WTC11 (cell line): Measurements from ENCODE around the gene CAMTA1. TPM values are rescaled to one million over a fixed set of nuclear protein-coding genes. Genes with fewer than 3 reads are reported as not detected.

Experiments used
- ATAC-seq: fragments of 200-7000 bp; cut with Tn5 transposase; 2 replicates; pipeline ENCODE4 v1.10.0; 2021; ENCODE audit warnings: mild to moderate bottlenecking, moderate library complexity
- CTCF ChIA-PET: fragments of 300-600 bp; sonication (Branson Sonifier 250); formaldehyde crosslinking; loops from one replicate; lab custom pipeline; 2021; ENCODE audit warnings: antibody characterized with exemption; lab: Charles Lee
- POLR2A ChIA-PET: fragments of 350-600 bp; sonication (Branson Sonifier 250); formaldehyde crosslinking; loops from one replicate; lab custom pipeline; 2021; ENCODE audit warnings: antibody characterized with exemption; lab: Charles Lee
- DNase-seq: peaks from one replicate; pipeline ENCODE4 v3.0.0; 2021; ENCODE audit warnings: low spot score
- H3K27ac Mint-ChIP-seq: 2 replicates; pipeline ENCODE4 v1.8.0; 2021; ENCODE audit warnings: mixed read lengths
- H3K27me3 Mint-ChIP-seq: 2 replicates; pipeline ENCODE4 v1.8.0; 2021; ENCODE audit warnings: low read depth, mild to moderate bottlenecking, moderate library complexity, mixed read lengths
- H3K36me3 Mint-ChIP-seq: 2 replicates; pipeline ENCODE4 v1.8.0; 2021; ENCODE audit warnings: mixed read lengths
- H3K4me1 Mint-ChIP-seq: 2 replicates; pipeline ENCODE4 v1.8.0; 2022; ENCODE audit warnings: mixed read lengths
- H3K4me3 Mint-ChIP-seq: 2 replicates; pipeline ENCODE4 v1.8.0; 2021; ENCODE audit warnings: mild to moderate bottlenecking, moderate library complexity, mixed read lengths
- H3K9me3 Mint-ChIP-seq: 2 replicates; pipeline ENCODE4 v1.8.0; 2021; ENCODE audit warnings: mixed read lengths
- ATF1 ChIP-seq: sonication (generic); formaldehyde crosslinking; IDR thresholded peaks from 2 replicates; pipeline ENCODE4 v1.8.1; 2023; ENCODE audit warnings: mild to moderate bottlenecking, moderate library complexity, missing genetic modification reagents
- CREB1 ChIP-seq: sonication (generic); formaldehyde crosslinking; IDR thresholded peaks from 2 replicates; pipeline ENCODE4 v1.8.0; 2023; ENCODE audit warnings: mild to moderate bottlenecking, missing genetic modification reagents
- ELF4 ChIP-seq: sonication (generic); formaldehyde crosslinking; IDR thresholded peaks from 2 replicates; pipeline ENCODE4 v1.8.1; 2022; ENCODE audit warnings: low read depth, mild to moderate bottlenecking, moderate library complexity, missing genetic modification reagents
- HMGA2 ChIP-seq: fragments of 250-450 bp; sonication (Bioruptor Pico); IDR thresholded peaks from 2 replicates; pipeline ENCODE4 v1.4.0; 2021; ENCODE audit warnings: mild to moderate bottlenecking, moderate library complexity
- JAZF1 ChIP-seq: fragments of 250-450 bp; sonication (Bioruptor Pico); IDR thresholded peaks from 2 replicates; pipeline ENCODE4 v1.9.0; 2021; ENCODE audit warnings: moderate library complexity, mild to moderate bottlenecking, inconsistent platforms
- NR3C1 ChIP-seq: sonication (generic); formaldehyde crosslinking; conservative IDR thresholded peaks from 2 replicates; pipeline ENCODE4 v1.8.1; 2023; ENCODE audit warnings: low read depth, mild to moderate bottlenecking, missing genetic modification reagents
- OVOL2 ChIP-seq: fragments of 250-450 bp; sonication (Bioruptor Pico); IDR thresholded peaks from 2 replicates; pipeline ENCODE4 v1.9.0; 2021; ENCODE audit warnings: mild to moderate bottlenecking, borderline replicate concordance
- SOX15 ChIP-seq: fragments of 250-450 bp; sonication (Bioruptor Pico); IDR thresholded peaks from 2 replicates; pipeline ENCODE4 v1.9.0; 2021; ENCODE audit warnings: mild to moderate bottlenecking
- TCF7 ChIP-seq: sonication (generic); formaldehyde crosslinking; IDR thresholded peaks from 2 replicates; pipeline ENCODE4 v1.8.0; 2022; ENCODE audit warnings: mild to moderate bottlenecking, low read depth, missing genetic modification reagents, moderate library complexity
- ZNF138 ChIP-seq: sonication (generic); formaldehyde crosslinking; conservative IDR thresholded peaks from 2 replicates; pipeline ENCODE4 v1.8.1; 2022; ENCODE audit warnings: mild to moderate bottlenecking, moderate library complexity, missing genetic modification reagents
- ZNF396 ChIP-seq: fragments of 250-450 bp; sonication (Bioruptor Pico); IDR thresholded peaks from 2 replicates; pipeline ENCODE4 v1.8.0; 2021; ENCODE audit warnings: mild to moderate bottlenecking, moderate library complexity, borderline replicate concordance
- total RNA-seq: library from RNA; stranded (reverse); gene quantifications from 3 replicates; pipeline ENCODE4 v1.2.3, GENCODE V29; 2021
- TF ChIP-seq, protein P1 (sequence below): sonication (generic); formaldehyde crosslinking; IDR thresholded peaks from 2 replicates; pipeline ENCODE4 v1.8.1; 2022; ENCODE audit warnings: missing genetic modification reagents, borderline replicate concordance
- TF ChIP-seq, protein P2 (sequence below): sonication (generic); formaldehyde crosslinking; IDR thresholded peaks from 2 replicates; pipeline ENCODE4 v1.8.0; 2022; ENCODE audit warnings: mild to moderate bottlenecking, missing genetic modification reagents
- TF ChIP-seq, protein P3 (sequence below): sonication (generic); formaldehyde crosslinking; IDR thresholded peaks from 2 replicates; pipeline ENCODE4 v1.8.1; 2022; ENCODE audit warnings: mild to moderate bottlenecking, missing genetic modification reagents, moderate library complexity, borderline replicate concordance
- TF ChIP-seq, protein P4 (sequence below): fragments of 250-450 bp; sonication (Bioruptor Pico); conservative IDR thresholded peaks from 2 replicates; pipeline ENCODE4 v1.9.0; 2021; ENCODE audit warnings: mild to moderate bottlenecking
- TF ChIP-seq, protein P5 (sequence below): sonication (generic); formaldehyde crosslinking; IDR thresholded peaks from 2 replicates; pipeline ENCODE4 v1.8.1; 2023; ENCODE audit warnings: mild to moderate bottlenecking, missing genetic modification reagents

Gene CAMTA1
- total RNA-seq, 1 experiment from 2014 or later: 86.4 TPM

DNA sequence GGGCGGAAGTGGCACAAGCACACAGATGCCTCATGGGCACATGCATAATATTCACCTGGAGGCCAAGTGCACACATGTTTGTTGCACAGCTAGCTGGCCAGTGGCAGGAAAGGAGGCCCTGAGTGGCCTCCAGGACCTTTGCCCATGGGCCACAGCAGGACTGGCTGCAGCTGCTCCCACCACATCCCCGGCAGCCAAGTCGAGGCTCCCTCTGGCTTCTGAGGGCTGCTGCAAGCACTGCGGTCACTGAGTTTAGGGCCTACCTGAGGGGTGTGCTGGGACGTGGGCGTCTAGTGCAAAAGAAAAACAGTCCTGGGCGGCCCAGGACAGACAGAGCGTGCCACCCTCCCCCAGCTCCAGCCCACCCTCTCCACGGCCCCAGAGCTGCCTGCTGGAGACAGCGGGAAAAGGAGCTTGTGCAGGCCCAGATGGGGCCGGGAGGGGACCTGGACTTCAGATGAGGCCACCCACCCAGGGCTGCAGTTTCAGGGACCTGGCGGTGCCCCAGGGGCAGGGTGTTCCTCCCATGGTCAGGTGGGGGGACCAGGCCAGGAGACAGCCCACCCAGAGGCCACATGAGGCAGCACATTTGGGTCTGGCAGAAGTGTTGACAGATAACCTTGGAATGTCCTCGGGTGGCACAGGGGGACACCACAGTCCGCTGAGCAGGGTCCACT, 720.0 kb downstream of the CAMTA1 start (continued):
- TF ChIP-seq, protein P1, sequence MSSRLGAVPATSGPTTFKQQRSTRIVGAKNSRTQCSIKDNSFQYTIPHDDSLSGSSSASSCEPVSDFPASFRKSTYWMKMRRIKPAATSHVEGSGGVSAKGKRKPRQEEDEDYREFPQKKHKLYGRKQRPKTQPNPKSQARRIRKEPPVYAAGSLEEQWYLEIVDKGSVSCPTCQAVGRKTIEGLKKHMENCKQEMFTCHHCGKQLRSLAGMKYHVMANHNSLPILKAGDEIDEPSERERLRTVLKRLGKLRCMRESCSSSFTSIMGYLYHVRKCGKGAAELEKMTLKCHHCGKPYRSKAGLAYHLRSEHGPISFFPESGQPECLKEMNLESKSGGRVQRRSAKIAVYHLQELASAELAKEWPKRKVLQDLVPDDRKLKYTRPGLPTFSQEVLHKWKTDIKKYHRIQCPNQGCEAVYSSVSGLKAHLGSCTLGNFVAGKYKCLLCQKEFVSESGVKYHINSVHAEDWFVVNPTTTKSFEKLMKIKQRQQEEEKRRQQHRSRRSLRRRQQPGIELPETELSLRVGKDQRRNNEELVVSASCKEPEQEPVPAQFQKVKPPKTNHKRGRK (CRISPR knock-in tag): no peak
- TF ChIP-seq, protein P2, sequence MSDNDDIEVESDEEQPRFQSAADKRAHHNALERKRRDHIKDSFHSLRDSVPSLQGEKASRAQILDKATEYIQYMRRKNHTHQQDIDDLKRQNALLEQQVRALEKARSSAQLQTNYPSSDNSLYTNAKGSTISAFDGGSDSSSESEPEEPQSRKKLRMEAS (CRISPR knock-in tag): no peak
- no peak for TF ChIP-seq SOX15 (CRISPR knock-in tag)
- no peak for TF ChIP-seq ATF1 (CRISPR knock-in tag)
- no peak for TF ChIP-seq ELF4 (CRISPR knock-in tag)
- TF ChIP-seq ZNF138 (CRISPR knock-in tag): no peak
- TF ChIP-seq ZNF396 (CRISPR knock-in tag): no peak
- no peak for TF ChIP-seq NR3C1 (CRISPR knock-in tag)
- TF ChIP-seq CREB1 (CRISPR knock-in tag): no peak
- TF ChIP-seq JAZF1 (CRISPR knock-in tag): no peak
- no peak for TF ChIP-seq OVOL2
- no peak for TF ChIP-seq HMGA2 (CRISPR knock-in tag)

DNA sequence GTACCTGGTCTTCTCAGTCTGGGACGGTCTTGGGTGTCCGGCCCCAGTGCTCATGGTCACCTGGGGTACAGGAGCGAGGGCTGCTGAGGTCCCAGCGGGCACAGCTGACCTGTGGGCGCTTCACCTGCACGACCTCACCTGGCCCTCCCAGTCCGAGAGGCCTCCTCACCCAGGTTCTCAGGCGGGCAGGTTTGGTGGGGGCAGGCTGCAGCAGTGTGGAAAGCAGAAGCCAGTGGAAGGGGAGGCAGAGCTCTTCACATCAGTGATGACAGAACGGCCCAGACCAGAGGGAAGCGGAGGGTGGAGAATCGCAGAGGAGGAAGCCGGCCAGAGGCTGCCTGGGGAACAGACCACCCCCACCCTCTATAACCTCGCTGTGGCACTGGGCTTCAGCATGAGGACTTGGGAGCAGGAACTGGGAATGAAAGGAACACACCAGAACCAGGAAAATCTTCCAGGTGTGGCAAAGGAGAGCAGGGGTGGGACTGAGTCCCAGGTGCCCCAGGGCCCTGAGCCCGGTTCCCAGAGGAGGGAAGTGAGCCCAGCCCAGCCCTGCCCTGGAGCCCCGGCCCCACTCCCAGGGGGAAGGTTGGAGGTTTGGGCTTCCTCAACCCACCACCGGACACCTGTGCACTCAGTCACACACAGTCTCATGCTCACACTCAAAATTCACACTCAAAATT, 720.7 kb downstream of the CAMTA1 start:
- Mint-ChIP-seq H3K4me1 (peaks cover 4% of the 10 kb centered on the region; the same call in 1 of the 2 replicates), H3K9me3 (no peaks in the 10 kb centered on the region), H3K4me3 (no peak overlapping the region), H3K27ac (no peak overlapping the region), H3K36me3 (no peaks in the 10 kb centered on the region), H3K27me3 (no peaks in the 10 kb centered on the region)
- TF ChIP-seq TCF7 (CRISPR knock-in tag): no peak
- TF ChIP-seq, protein P3, sequence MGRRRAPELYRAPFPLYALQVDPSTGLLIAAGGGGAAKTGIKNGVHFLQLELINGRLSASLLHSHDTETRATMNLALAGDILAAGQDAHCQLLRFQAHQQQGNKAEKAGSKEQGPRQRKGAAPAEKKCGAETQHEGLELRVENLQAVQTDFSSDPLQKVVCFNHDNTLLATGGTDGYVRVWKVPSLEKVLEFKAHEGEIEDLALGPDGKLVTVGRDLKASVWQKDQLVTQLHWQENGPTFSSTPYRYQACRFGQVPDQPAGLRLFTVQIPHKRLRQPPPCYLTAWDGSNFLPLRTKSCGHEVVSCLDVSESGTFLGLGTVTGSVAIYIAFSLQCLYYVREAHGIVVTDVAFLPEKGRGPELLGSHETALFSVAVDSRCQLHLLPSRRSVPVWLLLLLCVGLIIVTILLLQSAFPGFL: no peak
- TF ChIP-seq, protein P4, sequence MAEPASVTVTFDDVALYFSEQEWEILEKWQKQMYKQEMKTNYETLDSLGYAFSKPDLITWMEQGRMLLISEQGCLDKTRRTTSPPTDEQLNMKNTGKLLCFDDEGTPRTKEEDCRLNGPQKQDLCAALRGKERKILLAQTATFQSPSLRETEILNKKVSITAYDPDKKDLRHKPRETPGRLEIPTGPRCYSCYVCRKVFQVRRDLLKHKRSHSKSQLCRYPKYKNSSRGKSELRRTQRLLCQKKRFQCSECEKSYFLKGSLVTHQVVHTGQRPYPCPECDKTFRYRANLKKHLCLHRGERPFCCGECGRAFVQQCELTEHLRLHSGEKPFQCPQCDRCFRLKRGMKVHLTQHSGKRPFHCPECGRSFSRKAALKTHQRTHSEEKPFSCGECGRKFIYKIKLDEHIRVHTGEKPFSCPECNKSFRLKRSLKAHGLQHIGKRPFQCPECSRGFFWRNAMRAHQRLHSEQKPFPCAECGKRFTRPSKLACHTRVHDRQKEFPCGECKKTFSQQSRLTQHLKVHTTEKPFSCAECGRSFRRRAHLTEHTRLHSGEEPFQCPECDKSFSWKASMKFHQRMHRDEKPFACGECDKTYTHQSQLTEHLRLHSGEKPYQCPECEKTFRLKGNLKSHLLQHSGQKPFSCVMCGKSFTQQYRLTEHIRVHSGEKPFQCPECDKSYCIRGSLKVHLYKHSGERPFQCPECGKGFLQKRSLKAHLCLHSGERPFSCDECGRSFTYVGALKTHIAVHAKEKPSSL (CRISPR knock-in tag): no peak
- TF ChIP-seq, protein P2 (CRISPR knock-in tag): no peak
- TF ChIP-seq, protein P5, sequence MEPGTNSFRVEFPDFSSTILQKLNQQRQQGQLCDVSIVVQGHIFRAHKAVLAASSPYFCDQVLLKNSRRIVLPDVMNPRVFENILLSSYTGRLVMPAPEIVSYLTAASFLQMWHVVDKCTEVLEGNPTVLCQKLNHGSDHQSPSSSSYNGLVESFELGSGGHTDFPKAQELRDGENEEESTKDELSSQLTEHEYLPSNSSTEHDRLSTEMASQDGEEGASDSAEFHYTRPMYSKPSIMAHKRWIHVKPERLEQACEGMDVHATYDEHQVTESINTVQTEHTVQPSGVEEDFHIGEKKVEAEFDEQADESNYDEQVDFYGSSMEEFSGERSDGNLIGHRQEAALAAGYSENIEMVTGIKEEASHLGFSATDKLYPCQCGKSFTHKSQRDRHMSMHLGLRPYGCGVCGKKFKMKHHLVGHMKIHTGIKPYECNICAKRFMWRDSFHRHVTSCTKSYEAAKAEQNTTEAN (CRISPR knock-in tag): peak; percentile 17; the same call in 1 of the 2 replicates
- ATAC-seq (no peak), DNase-seq (no peak)
- CTCF ChIA-PET: no interaction called here
- POLR2A ChIA-PET: no interaction called here
